K562 treated with DMSO at 1 percent for 4 hours (cell line): ENCODE measurements around the gene CA5B. TPM values are rescaled to one million over a fixed set of nuclear protein-coding genes. Genes with fewer than 3 reads are reported as not detected.

Experiments
- total RNA-seq: library from RNA; unstranded; fragments of 300-600 nt; gene quantifications from 2 replicates; pipeline ENCODE4 v1.2.3, GENCODE V29; 2022; ENCODE audit not compliant: insufficient read depth

The CA5B gene
- 1.0 and 1.1 TPM in 2 replicates for total RNA-seq

GRCh38 chrX:15737959-15738902 is at the start of gene CA5B:
TSS of gene CA5B (plus strand) at chrX:15738270. CDS start at chrX:15750024, 11,754 bp downstream.

GRCh38 chrX:15789979-15790768 is 52.1 kb downstream of the CA5B start, which contains the start of gene ZRSR2:
TSS of gene ZRSR2 (plus strand) at chrX:15790484. CDS start at chrX:15790496, 12 bp downstream.

Other genes starting within 250 kb of the CA5B start
- gene PIR, start 244.9 kb upstream of the CA5B start, total RNA-seq: 6.5 and 6.9 TPM in 2 replicates
- gene BMX, start 237.5 kb upstream of the CA5B start, total RNA-seq: 0.49 TPM in 1 of 2 replicates, not detected in the other
- gene ACE2, start 137.3 kb upstream of the CA5B start, total RNA-seq: not detected in 2 replicates
- gene CLTRN, start 73.5 kb upstream of the CA5B start, total RNA-seq: not detected in 2 replicates
- gene ZRSR2, start 52.2 kb downstream of the CA5B start, total RNA-seq: 9.0 and 13.4 TPM in 2 replicates
- 36.5 and 49.6 TPM in 2 replicates for gene AP1S2, start 116.5 kb downstream of the CA5B start, total RNA-seq